ENCODE data around the gene EIF5B.

EIF5B gene

DNA sequence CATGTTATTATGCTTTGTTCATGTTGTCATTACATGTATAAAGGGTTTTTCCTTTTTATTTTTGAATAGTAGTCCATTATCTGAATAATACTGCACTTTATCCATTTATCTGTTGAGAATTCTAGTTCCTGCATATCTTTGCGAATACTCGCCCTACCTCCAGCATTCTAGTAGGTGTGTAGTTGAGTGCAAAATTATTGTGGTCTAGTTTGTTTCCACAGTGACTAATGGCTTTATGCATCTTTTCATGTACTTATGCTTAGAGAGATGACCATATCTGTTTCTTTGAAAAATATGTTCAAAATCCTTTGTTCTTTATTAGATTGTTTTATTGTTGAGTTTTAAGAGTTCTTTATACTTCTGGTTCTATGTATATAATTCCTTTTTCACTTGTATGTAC is 48.8 kb downstream of the EIF5B start:
- Histone ChIP-seq H3K9ac (ENCODE audit: low read length) (no peak overlapping the region), H3K79me1 (replicated peaks; ENCODE audit: low read length, poor library complexity, severe bottlenecking) (peaks cover 14% of the 10 kb centered on the region), H3K36me3 (ENCODE audit: control insufficient read depth in 1 of 2, insufficient read depth in 2 of 2, low read depth in 1 of 2, low read length in 2 of 2) (peaks cover 5 to 62% of the 10 kb centered on the region in 2 experiments), H2AK5ac (ENCODE audit: low read length, severe bottlenecking) (no peak overlapping the region), H2BK120ac (ENCODE audit: low read depth, low read length) (no peak overlapping the region), H3K18ac (ENCODE audit: low read depth in 1 of 2, low read length in 2 of 2) (no peak overlapping the region), H2BK15ac (ENCODE audit: low read depth, poor library complexity, severe bottlenecking) (no peak overlapping the region), H2BK5ac (ENCODE audit: low read depth, low read length, poor library complexity, severe bottlenecking) (no peak overlapping the region), H3K4me2 (ENCODE audit: low read length, poor library complexity, severe bottlenecking) (no peak overlapping the region), H3K4me1 (ENCODE audit: control insufficient read depth, insufficient read depth, low read depth, low read length) (no peaks in the 10 kb centered on the region), H3K4me3 (ENCODE audit: insufficient read depth in 1 of 2, low read depth in 1 of 2, low read length in 2 of 2) (no peak overlapping the region), H2AFZ (ENCODE audit: low read depth, low read length) (no peak overlapping the region), H2BK12ac (ENCODE audit: low read length in 2 of 2) (no peak overlapping the region), H3K4ac (ENCODE audit: low read depth in 1 of 2, low read length in 2 of 2) (no peak overlapping the region), H3K23ac (ENCODE audit: low read length in 2 of 2) (no peak overlapping the region), H4K91ac (ENCODE audit: low read length) (no peak overlapping the region), H3K14ac (ENCODE audit: low read length in 2 of 2) (no peak overlapping the region), H3K27me3 (ENCODE audit: control insufficient read depth in 1 of 2, insufficient read depth in 1 of 2, low read length in 2 of 2) (no peaks in the 10 kb centered on the region), H4K8ac (ENCODE audit: low read length) (no peak overlapping the region), H3K27ac (ENCODE audit: low read length, poor library complexity, severe bottlenecking) (no peak overlapping the region), H3K9me3 (ENCODE audit: control insufficient read depth, low read length) (peaks cover 3% of the 10 kb centered on the region)
- no peak for DNase-seq
- WGBS, result 100% methylated on average over 2 of the region's 2 CpGs

DNA sequence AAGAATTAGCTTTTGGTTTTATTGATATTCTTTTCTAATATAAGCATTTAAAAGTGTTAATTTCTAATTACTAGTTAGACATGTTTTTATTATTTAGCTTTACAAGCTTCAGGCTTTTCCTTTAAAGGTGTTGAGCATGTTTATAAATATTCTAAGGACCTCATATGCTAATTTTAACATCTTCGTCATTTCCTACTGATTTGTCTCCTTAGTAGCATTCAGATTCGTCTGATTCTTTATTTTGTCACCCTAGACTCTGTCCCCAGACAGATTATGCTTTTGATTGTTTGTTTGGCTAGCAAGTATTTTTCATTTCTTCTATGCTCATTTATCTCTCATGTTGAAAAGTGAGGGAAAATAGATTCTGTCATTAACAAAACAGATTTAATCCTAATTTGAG is 51.7 kb downstream of the EIF5B start:
- Histone ChIP-seq H2BK5ac (ENCODE audit: low read depth, low read length, poor library complexity, severe bottlenecking) (no peak overlapping the region), H2BK15ac (ENCODE audit: low read depth, poor library complexity, severe bottlenecking) (no peak overlapping the region), H3K4me3 (ENCODE audit: insufficient read depth in 1 of 2, low read depth in 1 of 2, low read length in 2 of 2) (no peak overlapping the region), H2AFZ (ENCODE audit: low read depth, low read length) (no peak overlapping the region), H3K9me3 (ENCODE audit: control insufficient read depth, low read length) (no peaks in the 10 kb centered on the region), H2BK12ac (ENCODE audit: low read length in 2 of 2) (no peak overlapping the region), H3K36me3 (ENCODE audit: control insufficient read depth in 1 of 2, insufficient read depth in 2 of 2, low read depth in 1 of 2, low read length in 2 of 2) (peaks cover 7 to 58% of the 10 kb centered on the region in 2 experiments), H3K4ac (ENCODE audit: low read depth in 1 of 2, low read length in 2 of 2) (no peak overlapping the region), H2BK120ac (ENCODE audit: low read depth, low read length) (no peak overlapping the region), H3K27me3 (ENCODE audit: control insufficient read depth in 1 of 2, insufficient read depth in 1 of 2, low read length in 2 of 2) (no peaks in the 10 kb centered on the region), H3K79me1 (replicated peaks; ENCODE audit: low read length, poor library complexity, severe bottlenecking) (peaks cover 15% of the 10 kb centered on the region), H3K18ac (ENCODE audit: low read depth in 1 of 2, low read length in 2 of 2) (no peak overlapping the region), H3K4me1 (ENCODE audit: control insufficient read depth, insufficient read depth, low read depth, low read length) (no peaks in the 10 kb centered on the region), H3K27ac (ENCODE audit: low read length, poor library complexity, severe bottlenecking) (no peak overlapping the region), H4K91ac (ENCODE audit: low read length) (no peak overlapping the region), H3K23ac (ENCODE audit: low read length in 2 of 2) (no peak overlapping the region), H3K9ac (ENCODE audit: low read length) (no peak overlapping the region), H3K14ac (ENCODE audit: low read length in 2 of 2) (no peak overlapping the region), H2AK5ac (ENCODE audit: low read length, severe bottlenecking) (no peak overlapping the region), H3K4me2 (ENCODE audit: low read length, poor library complexity, severe bottlenecking) (no peak overlapping the region), H4K8ac (ENCODE audit: low read length) (no peak overlapping the region)
- no peak for DNase-seq
- no CpG with 5 or more reads among the region's 2 CpGs for WGBS

DNA sequence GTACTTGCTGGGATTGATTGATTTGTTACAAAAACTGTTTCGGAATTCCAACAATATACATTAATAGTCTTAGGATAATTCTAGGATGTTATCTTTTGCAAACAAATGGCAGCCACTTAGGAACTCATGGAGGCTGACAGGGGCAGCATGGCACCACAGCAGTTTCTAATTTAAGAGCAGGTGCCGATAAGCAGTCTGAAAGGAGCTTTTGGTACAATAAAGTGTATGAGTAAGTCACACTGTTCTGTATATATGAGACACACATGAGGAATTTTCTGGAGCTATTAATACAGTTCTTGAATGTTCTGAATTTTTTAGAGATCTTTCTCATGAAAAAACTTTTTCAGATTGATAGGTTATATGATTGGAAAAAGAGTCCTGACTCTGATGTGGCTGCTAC is 52.2 kb downstream of the EIF5B start:
- Histone ChIP-seq H2AK5ac (ENCODE audit: low read length, severe bottlenecking) (no peak overlapping the region), H3K27me3 (ENCODE audit: control insufficient read depth in 1 of 2, insufficient read depth in 1 of 2, low read length in 2 of 2) (no peaks in the 10 kb centered on the region), H3K9me3 (ENCODE audit: control insufficient read depth, low read length) (no peaks in the 10 kb centered on the region), H4K8ac (ENCODE audit: low read length) (no peak overlapping the region), H3K27ac (ENCODE audit: low read length, poor library complexity, severe bottlenecking) (no peak overlapping the region), H4K91ac (ENCODE audit: low read length) (no peak overlapping the region), H2BK12ac (ENCODE audit: low read length in 2 of 2) (no peak overlapping the region), H2BK5ac (ENCODE audit: low read depth, low read length, poor library complexity, severe bottlenecking) (no peak overlapping the region), H3K14ac (ENCODE audit: low read length in 2 of 2) (no peak overlapping the region), H2AFZ (ENCODE audit: low read depth, low read length) (no peak overlapping the region), H2BK15ac (ENCODE audit: low read depth, poor library complexity, severe bottlenecking) (no peak overlapping the region), H3K18ac (ENCODE audit: low read depth in 1 of 2, low read length in 2 of 2) (no peak overlapping the region), H3K4me1 (ENCODE audit: control insufficient read depth, insufficient read depth, low read depth, low read length) (no peaks in the 10 kb centered on the region), H3K36me3 (ENCODE audit: control insufficient read depth in 1 of 2, insufficient read depth in 2 of 2, low read depth in 1 of 2, low read length in 2 of 2) (peaks cover 7 to 60% of the 10 kb centered on the region in 2 experiments), H3K4ac (ENCODE audit: low read depth in 1 of 2, low read length in 2 of 2) (no peak overlapping the region), H3K9ac (ENCODE audit: low read length) (no peak overlapping the region), H3K23ac (ENCODE audit: low read length in 2 of 2) (no peak overlapping the region), H3K79me1 (replicated peaks; ENCODE audit: low read length, poor library complexity, severe bottlenecking) (peaks cover 13% of the 10 kb centered on the region), H3K4me3 (ENCODE audit: insufficient read depth in 1 of 2, low read depth in 1 of 2, low read length in 2 of 2) (no peak overlapping the region), H2BK120ac (ENCODE audit: low read depth, low read length) (no peak overlapping the region), H3K4me2 (ENCODE audit: low read length, poor library complexity, severe bottlenecking) (no peak overlapping the region)
- 10% methylated on average over 1 of the region's 2 CpGs for WGBS
- DNase-seq, result peak; percentile 36

DNA sequence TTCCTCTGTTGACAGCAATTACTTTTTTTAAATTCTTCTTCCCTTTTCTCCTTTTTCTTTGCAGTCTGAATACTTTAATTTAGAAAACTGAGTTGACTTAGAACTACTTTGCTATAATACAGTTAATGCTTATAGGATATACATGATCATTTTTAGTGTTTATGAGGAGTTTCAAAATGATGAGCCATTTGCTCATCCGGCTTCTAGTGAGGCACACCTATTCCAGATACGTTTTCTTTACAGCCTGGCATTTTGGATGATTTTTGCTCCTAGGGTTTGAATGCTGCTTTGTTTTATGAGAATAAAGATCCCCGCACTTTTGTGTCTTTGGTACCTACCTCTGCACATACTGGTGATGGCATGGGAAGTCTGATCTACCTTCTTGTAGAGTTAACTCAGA is 52.8 kb downstream of the EIF5B start:
- Histone ChIP-seq H3K36me3 (ENCODE audit: control insufficient read depth in 1 of 2, insufficient read depth in 2 of 2, low read depth in 1 of 2, low read length in 2 of 2) (peaks cover 7 to 60% of the 10 kb centered on the region in 2 experiments), H2BK15ac (ENCODE audit: low read depth, poor library complexity, severe bottlenecking) (no peak overlapping the region), H4K8ac (ENCODE audit: low read length) (no peak overlapping the region), H3K27ac (ENCODE audit: low read length, poor library complexity, severe bottlenecking) (no peak overlapping the region), H3K4me1 (ENCODE audit: control insufficient read depth, insufficient read depth, low read depth, low read length) (no peaks in the 10 kb centered on the region), H3K4me3 (ENCODE audit: insufficient read depth in 1 of 2, low read depth in 1 of 2, low read length in 2 of 2) (no peak overlapping the region), H3K9ac (ENCODE audit: low read length) (no peak overlapping the region), H3K18ac (ENCODE audit: low read depth in 1 of 2, low read length in 2 of 2) (no peak overlapping the region), H3K14ac (ENCODE audit: low read length in 2 of 2) (no peak overlapping the region), H3K4ac (ENCODE audit: low read depth in 1 of 2, low read length in 2 of 2) (no peak overlapping the region), H2BK120ac (ENCODE audit: low read depth, low read length) (no peak overlapping the region), H3K9me3 (ENCODE audit: control insufficient read depth, low read length) (no peaks in the 10 kb centered on the region), H3K79me1 (replicated peaks; ENCODE audit: low read length, poor library complexity, severe bottlenecking) (peaks cover 13% of the 10 kb centered on the region), H2BK12ac (ENCODE audit: low read length in 2 of 2) (no peak overlapping the region), H2AK5ac (ENCODE audit: low read length, severe bottlenecking) (no peak overlapping the region), H2AFZ (ENCODE audit: low read depth, low read length) (no peak overlapping the region), H3K27me3 (ENCODE audit: control insufficient read depth in 1 of 2, insufficient read depth in 1 of 2, low read length in 2 of 2) (no peaks in the 10 kb centered on the region), H3K4me2 (ENCODE audit: low read length, poor library complexity, severe bottlenecking) (no peak overlapping the region), H4K91ac (ENCODE audit: low read length) (no peak overlapping the region), H2BK5ac (ENCODE audit: low read depth, low read length, poor library complexity, severe bottlenecking) (no peak overlapping the region), H3K23ac (ENCODE audit: low read length in 2 of 2) (no peak overlapping the region)
- no peak for DNase-seq
- WGBS, result 91% methylated on average over 3 of the region's 3 CpGs
